Measurements from ENCODE around the gene IQCK.

The IQCK gene

DNA sequence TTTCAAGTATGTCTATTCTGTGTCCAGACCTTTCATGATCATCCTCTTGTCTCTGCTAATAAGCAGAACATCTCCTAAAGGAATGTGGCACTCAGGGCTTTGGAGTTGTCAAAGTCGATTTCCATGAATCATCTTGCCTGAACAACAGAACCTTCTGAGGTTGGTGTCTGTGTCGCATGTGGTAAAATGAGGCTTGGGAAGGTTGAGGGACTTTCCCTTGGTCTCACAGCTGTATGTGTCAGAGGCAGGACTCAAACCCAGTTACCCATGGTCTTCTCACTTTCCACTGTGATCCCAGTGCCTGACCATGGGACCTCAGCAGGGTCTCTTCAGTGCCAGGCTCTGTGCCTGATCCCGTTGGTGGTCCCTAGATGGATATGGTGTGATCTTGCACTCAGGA is 170.8 kb downstream of the IQCK start:
- FAIRE-seq = no peak

- no peak for FAIRE-seq
These were observed 172.8 kb downstream of the IQCK start for GRCh38 chr16:19890901-19891300.

DNA sequence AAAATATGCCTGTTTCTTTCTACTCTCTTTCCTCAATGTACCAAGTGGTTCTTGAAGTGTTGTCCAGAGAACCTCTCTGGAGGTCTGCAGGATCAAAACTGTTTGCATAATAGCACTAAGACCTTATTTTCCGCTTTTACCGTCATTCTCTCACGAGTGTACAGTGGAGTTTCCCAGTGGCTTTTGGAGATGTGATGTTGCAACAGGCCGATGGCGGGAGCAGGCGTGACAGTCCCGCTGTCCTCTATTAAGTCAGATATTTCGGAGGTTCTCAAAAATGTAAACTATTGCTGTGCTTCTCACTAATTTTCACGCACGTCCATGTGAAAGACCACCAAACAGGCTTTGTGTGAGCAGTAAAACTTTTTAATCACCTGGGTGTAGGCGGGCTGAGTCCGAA is 174.8 kb downstream of the IQCK start:
- no peak for FAIRE-seq

DNA sequence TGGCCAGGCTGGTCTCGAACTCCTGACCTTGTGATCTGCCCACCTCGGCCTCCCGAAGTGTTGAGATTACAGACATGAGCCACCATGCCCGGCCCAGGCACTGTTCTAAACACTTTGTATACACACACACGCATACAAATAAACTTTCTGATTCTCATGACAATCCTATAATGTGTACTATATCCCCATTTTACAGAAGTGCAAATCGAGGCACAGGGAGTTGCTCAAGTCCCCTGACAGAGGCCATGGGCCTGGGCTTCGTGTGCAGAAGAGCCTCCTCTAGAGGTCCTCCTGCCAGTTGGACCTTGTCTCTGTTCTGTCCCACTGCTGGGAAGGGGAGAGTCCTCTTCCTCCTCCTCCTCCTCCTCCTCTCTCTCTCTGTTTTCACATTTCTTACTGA is 176.5 kb downstream of the IQCK start:
- no peak for FAIRE-seq

DNA sequence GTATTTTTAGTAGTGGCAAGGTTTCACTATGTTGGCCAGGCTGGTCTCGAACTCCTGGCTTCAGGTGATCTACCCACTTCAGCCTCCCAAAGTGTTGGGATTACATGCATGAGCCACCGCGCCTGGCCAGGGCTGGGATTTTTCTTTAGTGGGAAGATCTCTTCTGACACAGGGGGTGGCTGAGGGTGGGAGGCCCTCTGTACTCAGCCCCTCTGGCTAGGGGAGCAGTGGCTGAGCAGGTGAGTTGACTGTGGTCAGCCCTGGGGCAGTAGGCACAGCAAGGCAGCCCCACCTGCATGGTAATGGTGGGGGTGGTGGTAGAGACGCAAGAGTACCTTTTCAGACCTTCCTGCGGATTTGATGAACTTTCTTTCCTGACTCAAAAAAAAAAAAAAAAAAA is 178.9 kb downstream of the IQCK start:
- FAIRE-seq = no peak

DNA sequence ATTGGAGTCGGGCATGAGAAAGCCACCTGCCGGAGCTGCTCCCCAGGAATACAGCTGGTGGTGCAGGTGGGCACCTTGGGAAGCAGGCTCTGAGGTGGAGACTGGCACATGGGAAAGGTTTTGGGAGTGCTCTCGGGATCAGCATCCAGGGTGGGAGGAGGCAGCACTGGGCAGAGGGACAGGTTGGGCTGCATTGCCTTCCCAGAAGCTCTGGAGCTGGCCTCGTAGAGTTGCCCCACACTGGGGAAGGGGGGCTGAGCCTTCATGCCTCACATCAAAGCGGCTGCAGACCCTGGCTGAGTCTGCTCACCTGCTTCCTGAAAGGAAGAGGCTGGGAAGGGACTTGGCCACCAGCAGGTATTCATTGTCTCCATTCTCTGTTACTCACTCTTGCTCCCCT is 180.1 kb downstream of the IQCK start:
- FAIRE-seq = no peak

DNA sequence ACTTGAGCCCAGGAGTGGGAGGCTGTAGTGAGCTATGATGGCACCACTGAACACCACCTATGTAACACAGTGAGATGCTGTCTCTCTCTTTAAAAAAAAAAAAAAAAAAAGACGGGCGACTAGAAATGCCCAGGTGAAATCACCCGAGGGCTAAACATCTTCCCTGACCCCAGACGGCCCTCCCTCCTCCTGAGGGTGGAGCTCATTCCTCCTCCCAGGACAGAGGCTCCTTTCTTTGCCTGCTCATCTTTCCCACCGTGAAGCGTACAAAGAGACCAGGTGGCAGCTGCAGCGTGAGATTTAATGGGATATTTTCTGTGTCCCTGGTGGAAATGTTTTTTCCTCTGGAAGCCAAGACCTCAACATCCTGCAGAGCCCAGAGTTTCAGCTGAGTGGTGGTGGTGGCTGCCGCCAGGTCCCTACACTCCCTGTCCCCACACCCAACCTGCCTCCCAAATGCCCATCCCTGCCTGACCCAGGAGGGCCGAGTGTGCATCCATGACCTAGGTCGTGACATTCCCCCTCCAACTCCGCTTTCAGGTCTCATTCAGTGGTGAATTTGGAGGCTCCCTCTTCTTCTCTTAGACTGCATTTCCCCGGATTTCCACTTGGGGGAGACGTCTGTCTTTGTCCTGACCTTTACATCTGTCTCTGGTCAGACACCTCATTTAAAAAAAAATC is 181.0 kb downstream of the IQCK start:
- no peak for FAIRE-seq

DNA sequence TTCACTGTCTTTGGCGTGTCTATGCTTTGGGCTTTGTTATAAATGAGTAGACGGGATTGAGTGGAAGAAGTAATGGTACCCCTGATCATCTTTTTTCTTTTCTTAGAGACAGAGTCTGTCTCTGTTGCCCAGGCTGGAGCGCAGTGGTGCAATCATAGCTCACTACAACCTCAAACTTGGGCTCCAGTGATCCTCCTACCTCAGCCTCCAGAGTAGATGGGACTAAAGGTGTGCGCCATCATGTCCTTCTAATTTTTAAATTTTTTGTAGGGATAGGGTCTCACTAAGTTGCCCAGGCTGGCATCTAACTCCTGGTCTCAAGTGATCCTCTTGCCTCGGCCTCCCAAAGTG is 181.5 kb downstream of the IQCK start:
- no peak for FAIRE-seq

DNA sequence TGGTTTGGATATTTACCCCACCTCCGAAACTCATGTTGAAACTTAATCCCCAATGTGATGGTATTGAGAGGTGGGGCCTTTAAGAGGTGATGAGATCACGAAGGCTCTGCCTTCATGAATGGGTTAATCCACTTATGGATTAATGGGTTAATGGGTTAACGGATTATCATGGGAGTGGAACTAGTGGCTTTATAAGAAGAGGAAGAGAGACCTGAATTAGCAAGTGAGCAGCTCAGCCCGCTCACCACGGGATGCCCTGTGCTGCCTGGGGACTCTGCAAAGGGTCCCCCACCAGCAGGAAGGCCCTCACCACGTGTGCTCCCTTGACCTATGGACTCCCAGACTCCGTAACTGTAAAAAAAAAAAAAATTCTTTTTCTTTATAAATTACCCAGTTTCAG is 183.1 kb downstream of the IQCK start:
- FAIRE-seq = no peak

GRCh38 chr16:19907161-19907992 is 189.3 kb downstream of the IQCK start:
- FAIRE-seq = no peak
